Body of pancreas (tissue), 4 donors: Measurements from ENCODE around the gene SPATS1. TPM values are rescaled to one million over a fixed set of nuclear protein-coding genes. Genes with fewer than 3 reads are reported as not detected.

ENCODE experiments used
- ATAC-seq: fragments of 150-250 bp; one replicate; pipeline ENCODE4 v1.9.1; 2016
- DNase-seq, 4 donors: peaks; one replicate each; pipeline ENCODE4 v3.0.0-alpha.2; 2019
- H3K27ac ChIP-seq, 4 donors: fragments of 200-600 bp; sonication (generic); 1 replicate in 3 of 4; 2 replicates in 1 of 4; pipeline versions ENCODE4 v1.5.1 to v1.6.1; 2016 to 2019; ENCODE audit warnings: mild to moderate bottlenecking in 1 of 4, mixed read lengths in 1 of 4, moderate library complexity in 1 of 4
- H3K27me3 ChIP-seq, 2 donors: fragments of 200-600 bp; sonication (generic); one replicate each; pipeline ENCODE4 v1.6.0; 2016; ENCODE audit warnings: mild to moderate bottlenecking in 1 of 2
- H3K36me3 ChIP-seq, 2 donors: fragments of 200-600 bp; sonication (generic); replicated peaks in 1 of 2; 2 replicates each; pipeline ENCODE4 v1.5.1; 2016; ENCODE audit warnings: low read depth in 2 of 2; ENCODE audit not compliant: insufficient read depth in 1 of 2
- H3K4me1 ChIP-seq: fragments of 200-600 bp; sonication (generic); one replicate; pipeline ENCODE4 v1.6.0; 2016
- H3K4me3 ChIP-seq, 2 donors: fragments of 200-600 bp; sonication (generic); 1 replicate in 1 of 2; 2 replicates in 1 of 2; pipeline ENCODE4 v1.5.1; 2016 to 2019
- H3K9me3 ChIP-seq, 3 donors: fragments of 200-600 bp; sonication (generic); 1 replicate in 2 of 3; 2 replicates in 1 of 3; pipeline ENCODE4 v1.5.1; 2016
- CTCF ChIP-seq, 7 experiments: fragments of 450-650 bp in 4 of 7; fragments of 200-600 bp in 3 of 7; sonication (generic) in 3 of 7; IDR thresholded peaks; one replicate each; pipeline ENCODE4 v1.5.1; 2016 to 2019; ENCODE audit warnings: antibody characterized with exemption in 7 of 7
- POLR2A ChIP-seq, 3 donors: fragments of 450-650 bp; IDR thresholded peaks; one replicate each; pipeline ENCODE4 v1.6.1; 2016; ENCODE audit warnings: antibody characterized with exemption in 3 of 3, mild to moderate bottlenecking in 2 of 3
- WGBS, 2 donors: methylation state at CpG; one replicate each; pipeline ENCODE4 v1.1.5; 2017; 5-methylcytosine and 5-hydroxymethylcytosine counted together
- intact Hi-C: fragments of 100-400 bp; cut with DNase I; formaldehyde crosslinking; loops from one replicate; pipeline ENCODE4 v1.15.1; 2023
- total RNA-seq, 2 donors: library from RNA; depleted of rRNA; stranded (reverse); fragments of >200 nt; gene quantifications; one replicate each; pipeline ENCODE4 v1.1.0, GENCODE V29; 2016

SPATS1 gene
- total RNA-seq, 2 donors from 2014 or later = not detected

GRCh38 chr6:44356487-44356886 lies 14.0 kb downstream of the SPATS1 start:
- no peak for TF ChIP-seq POLR2A (IDR thresholded peaks at IDR 0.05)
- no peak for TF ChIP-seq CTCF (IDR thresholded peaks at IDR 0.05)
- Histone ChIP-seq H3K9me3 (no peaks in the 10 kb centered on the region), H3K27me3 (no peaks in the 10 kb centered on the region), H3K4me1 (no peaks in the 10 kb centered on the region), H3K27ac (no peak overlapping the region), H3K36me3 (no peaks in the 10 kb centered on the region), H3K4me3 (no peak overlapping the region)
- WGBS, 2 donors = 35 to 47% methylated on average over 1 of the region's 1 CpG
- intact Hi-C loops = no loop called here
- DNase-seq = no peak
- no peak for ATAC-seq

DNA sequence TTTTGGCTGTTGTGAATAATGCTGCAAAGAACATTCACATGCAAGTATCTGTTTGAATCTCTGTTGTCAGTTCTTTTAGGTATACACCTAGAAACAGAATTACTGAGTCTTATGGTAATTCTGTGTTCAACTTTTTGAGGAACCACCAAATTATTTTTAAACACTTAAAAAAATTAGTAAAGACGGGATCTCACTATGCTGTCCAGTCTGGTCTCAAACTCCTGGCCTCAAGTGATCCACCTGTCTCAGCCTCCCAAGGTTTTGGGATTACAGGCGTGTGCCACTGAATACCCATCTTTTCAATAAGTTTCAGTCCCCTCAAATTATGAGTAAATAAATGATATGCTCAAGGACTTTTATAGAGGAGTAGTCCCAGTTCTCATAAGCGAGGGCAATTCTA lies 17.5 kb downstream of the SPATS1 start:
- ATAC-seq (no peak), DNase-seq (no peak)
- no peak overlapping the region for H3K4me3 ChIP-seq
- intact Hi-C loops = no loop called here
- TF ChIP-seq CTCF (IDR thresholded peaks at IDR 0.05) (no peak), POLR2A (IDR thresholded peaks at IDR 0.05) (no peak)
- H3K4me1 ChIP-seq = no peaks in the 10 kb centered on the region
- 70 to 78% methylated on average over 3 of the region's 3 CpGs for WGBS, 2 donors
- no peak overlapping the region for H3K27ac ChIP-seq
- H3K36me3 ChIP-seq = no peaks in the 10 kb centered on the region
- H3K9me3 ChIP-seq = no peaks in the 10 kb centered on the region
- no peaks in the 10 kb centered on the region for H3K27me3 ChIP-seq

DNA sequence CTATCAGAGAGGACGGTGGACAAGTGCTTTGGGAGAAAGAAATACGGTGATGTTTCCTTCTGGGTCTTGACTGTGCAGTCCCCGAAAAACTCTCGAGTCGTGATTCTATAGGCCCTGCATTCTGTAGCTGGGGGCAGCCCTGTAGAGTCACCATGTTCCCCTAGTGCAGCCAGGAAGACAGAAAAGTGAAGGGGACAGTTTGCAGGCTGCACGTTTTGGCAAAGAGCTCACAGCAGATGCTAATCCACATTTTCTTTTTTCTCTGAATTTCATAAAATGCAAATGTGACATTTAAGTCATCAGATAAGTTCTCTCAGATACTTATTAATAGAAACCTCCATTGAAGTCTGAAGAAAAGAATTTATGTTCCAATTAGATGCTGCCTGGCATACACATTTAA lies 19.5 kb downstream of the SPATS1 start:
- ATAC-seq (no peak), DNase-seq (no peak)
- H3K9me3 ChIP-seq = no peaks in the 10 kb centered on the region
- intact Hi-C loops = no loop called here
- H3K27me3 ChIP-seq = no peaks in the 10 kb centered on the region
- H3K27ac ChIP-seq = no peak overlapping the region
- TF ChIP-seq CTCF (IDR thresholded peaks at IDR 0.05) = no peak
- TF ChIP-seq POLR2A (IDR thresholded peaks at IDR 0.05) = no peak
- H3K36me3 ChIP-seq = no peaks in the 10 kb centered on the region
- no peaks in the 10 kb centered on the region for H3K4me1 ChIP-seq
- no peak overlapping the region for H3K4me3 ChIP-seq
- WGBS, 2 donors = 60% methylated on average over 6 of the region's 6 CpGs

GRCh38 chr6:44363377-44363926 lies 21.0 kb downstream of the SPATS1 start:
- no peak overlapping the region for H3K4me3 ChIP-seq
- intact Hi-C loops = no loop called here
- no peaks in the 10 kb centered on the region for H3K36me3 ChIP-seq
- no peak for TF ChIP-seq POLR2A (IDR thresholded peaks at IDR 0.05)
- TF ChIP-seq CTCF (IDR thresholded peaks at IDR 0.05) = no peak
- H3K9me3 ChIP-seq = no peaks in the 10 kb centered on the region
- DNase-seq = no peak
- H3K27me3 ChIP-seq = no peaks in the 10 kb centered on the region
- H3K27ac ChIP-seq = no peak overlapping the region
- WGBS, 2 donors = 55 to 71% methylated on average over 3 of the region's 3 CpGs
- ATAC-seq = no peak
- no peaks in the 10 kb centered on the region for H3K4me1 ChIP-seq

DNA sequence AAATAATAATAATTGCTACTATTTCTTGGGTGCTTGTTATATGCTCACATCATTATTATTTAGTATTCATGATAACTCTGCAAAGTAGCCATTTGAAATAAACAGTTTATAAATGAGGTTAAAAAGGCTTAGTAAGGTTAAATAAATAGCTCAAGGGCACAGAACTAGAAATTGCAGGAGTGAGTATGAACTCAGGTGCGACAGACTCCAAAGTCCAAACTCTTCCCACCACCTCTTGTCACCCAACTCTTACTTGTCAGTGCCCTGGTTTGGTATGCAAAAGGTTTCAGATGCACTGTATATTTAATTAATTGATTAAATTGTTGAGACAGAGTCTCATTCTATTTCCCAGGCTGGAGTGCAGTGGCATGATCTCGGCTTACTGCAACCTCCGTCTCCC lies 24.3 kb downstream of the SPATS1 start:
- H3K27me3 ChIP-seq = no peaks in the 10 kb centered on the region
- 62 to 72% methylated on average over 3 of the region's 3 CpGs for WGBS, 2 donors
- no peak overlapping the region for H3K4me3 ChIP-seq
- TF ChIP-seq CTCF (IDR thresholded peaks at IDR 0.05) = no peak
- TF ChIP-seq POLR2A (IDR thresholded peaks at IDR 0.05) = no peak
- DNase-seq = no peak
- no peak overlapping the region for H3K27ac ChIP-seq
- no peaks in the 10 kb centered on the region for H3K36me3 ChIP-seq
- intact Hi-C loops = no loop called here
- no peak for ATAC-seq
- H3K4me1 ChIP-seq = no peaks in the 10 kb centered on the region
- H3K9me3 ChIP-seq = no peaks in the 10 kb centered on the region
